WTC11 (cell line): Measurements from ENCODE around the gene SLC29A4. TPM values are rescaled to one million over a fixed set of nuclear protein-coding genes. Genes with fewer than 3 reads are reported as not detected.

ENCODE experiments used
- ATAC-seq: fragments of 200-7000 bp; cut with Tn5 transposase; 2 replicates; pipeline ENCODE4 v1.10.0; 2021; ENCODE audit warnings: mild to moderate bottlenecking, moderate library complexity
- CTCF ChIA-PET: fragments of 300-600 bp; sonication (Branson Sonifier 250); formaldehyde crosslinking; loops from one replicate; lab custom pipeline; 2021; ENCODE audit warnings: antibody characterized with exemption; lab: Charles Lee
- POLR2A ChIA-PET: fragments of 350-600 bp; sonication (Branson Sonifier 250); formaldehyde crosslinking; loops from one replicate; lab custom pipeline; 2021; ENCODE audit warnings: antibody characterized with exemption; lab: Charles Lee
- DNase-seq: peaks from one replicate; pipeline ENCODE4 v3.0.0; 2021; ENCODE audit warnings: low spot score
- H3K27ac Mint-ChIP-seq: 2 replicates; pipeline ENCODE4 v1.8.0; 2021; ENCODE audit warnings: mixed read lengths
- H3K27me3 Mint-ChIP-seq: 2 replicates; pipeline ENCODE4 v1.8.0; 2021; ENCODE audit warnings: low read depth, mild to moderate bottlenecking, moderate library complexity, mixed read lengths
- H3K36me3 Mint-ChIP-seq: 2 replicates; pipeline ENCODE4 v1.8.0; 2021; ENCODE audit warnings: mixed read lengths
- H3K4me1 Mint-ChIP-seq: 2 replicates; pipeline ENCODE4 v1.8.0; 2022; ENCODE audit warnings: mixed read lengths
- H3K4me3 Mint-ChIP-seq: 2 replicates; pipeline ENCODE4 v1.8.0; 2021; ENCODE audit warnings: mild to moderate bottlenecking, moderate library complexity, mixed read lengths
- H3K9me3 Mint-ChIP-seq: 2 replicates; pipeline ENCODE4 v1.8.0; 2021; ENCODE audit warnings: mixed read lengths
- ELF4 ChIP-seq: sonication (generic); formaldehyde crosslinking; IDR thresholded peaks from 2 replicates; pipeline ENCODE4 v1.8.1; 2022; ENCODE audit warnings: low read depth, mild to moderate bottlenecking, moderate library complexity, missing genetic modification reagents
- FOXP1 ChIP-seq: sonication (generic); formaldehyde crosslinking; IDR thresholded peaks from 2 replicates; pipeline ENCODE4 v1.8.0; 2022; ENCODE audit warnings: missing genetic modification reagents, mild to moderate bottlenecking, moderate library complexity, borderline replicate concordance
- GABPB1 ChIP-seq: sonication (generic); formaldehyde crosslinking; IDR thresholded peaks from 2 replicates; pipeline ENCODE4 v1.8.1; 2023; ENCODE audit warnings: mild to moderate bottlenecking, missing genetic modification reagents
- GRHL2 ChIP-seq: fragments of 250-450 bp; sonication (Bioruptor Pico); IDR thresholded peaks from 2 replicates; pipeline ENCODE4 v1.8.0; 2022; ENCODE audit warnings: mild to moderate bottlenecking, moderate library complexity; ENCODE audit not compliant: insufficient replicate concordance, severe bottlenecking
- HMGXB4 ChIP-seq: sonication (generic); formaldehyde crosslinking; IDR thresholded peaks from 2 replicates; pipeline ENCODE4 v1.8.1; 2023; ENCODE audit warnings: mild to moderate bottlenecking, moderate library complexity, missing genetic modification reagents
- MLX ChIP-seq: sonication (generic); formaldehyde crosslinking; IDR thresholded peaks from 2 replicates; pipeline ENCODE4 v1.8.1; 2023; ENCODE audit warnings: mild to moderate bottlenecking, missing genetic modification reagents, moderate library complexity
- NR3C1 ChIP-seq: sonication (generic); formaldehyde crosslinking; conservative IDR thresholded peaks from 2 replicates; pipeline ENCODE4 v1.8.1; 2023; ENCODE audit warnings: low read depth, mild to moderate bottlenecking, missing genetic modification reagents
- SOX15 ChIP-seq: fragments of 250-450 bp; sonication (Bioruptor Pico); IDR thresholded peaks from 2 replicates; pipeline ENCODE4 v1.9.0; 2021; ENCODE audit warnings: mild to moderate bottlenecking
- SP1 ChIP-seq: sonication (generic); formaldehyde crosslinking; conservative IDR thresholded peaks from 2 replicates; pipeline ENCODE4 v1.8.1; 2022; ENCODE audit warnings: missing genetic modification reagents
- TEAD4 ChIP-seq: sonication (generic); formaldehyde crosslinking; IDR thresholded peaks from 2 replicates; pipeline ENCODE4 v1.8.0; 2022; ENCODE audit warnings: mild to moderate bottlenecking, missing genetic modification reagents
- USF1 ChIP-seq: sonication (generic); formaldehyde crosslinking; IDR thresholded peaks from 2 replicates; pipeline ENCODE4 v1.8.0; 2022; ENCODE audit warnings: mild to moderate bottlenecking, missing genetic modification reagents
- USF2 ChIP-seq: sonication (generic); formaldehyde crosslinking; IDR thresholded peaks from 2 replicates; pipeline ENCODE4 v1.8.1; 2023; ENCODE audit warnings: mild to moderate bottlenecking, missing genetic modification reagents, moderate library complexity
- ZBTB21 ChIP-seq: sonication (generic); formaldehyde crosslinking; IDR thresholded peaks from 2 replicates; pipeline ENCODE4 v1.8.1; 2023; ENCODE audit warnings: mild to moderate bottlenecking, missing genetic modification reagents, borderline replicate concordance
- ZNF219 ChIP-seq: sonication (generic); formaldehyde crosslinking; IDR thresholded peaks from 2 replicates; pipeline ENCODE4 v1.8.0; 2023; ENCODE audit warnings: missing genetic modification reagents, mild to moderate bottlenecking, borderline replicate concordance
- ZNF232 ChIP-seq: sonication (generic); formaldehyde crosslinking; IDR thresholded peaks from 2 replicates; pipeline ENCODE4 v1.8.0; 2022; ENCODE audit warnings: mild to moderate bottlenecking, missing genetic modification reagents
- total RNA-seq: library from RNA; stranded (reverse); gene quantifications from 3 replicates; pipeline ENCODE4 v1.2.3, GENCODE V29; 2021

Gene SLC29A4
- total RNA-seq, 1 experiment from 2014 or later = 14.4 TPM

GRCh38 chr7:5345671-5346070 lies 62.9 kb downstream of the SLC29A4 start:
- H3K4me1 Mint-ChIP-seq = peaks cover 12% of the 10 kb centered on the region
- DNase-seq = no peak
- H3K27ac Mint-ChIP-seq = no peak overlapping the region
- no peak for ATAC-seq
- POLR2A ChIA-PET = no interaction called here
- CTCF ChIA-PET = interaction anchor here (1.8 kb wide), 1 partner anchor 105 kb away, joined by 5 read pairs; no protein-coding TSS in a partner anchor
- H3K9me3 Mint-ChIP-seq = peaks cover 20% of the 10 kb centered on the region
- H3K36me3 Mint-ChIP-seq = peaks cover 28% of the 10 kb centered on the region
- H3K4me3 Mint-ChIP-seq = no peak overlapping the region
- H3K27me3 Mint-ChIP-seq = peaks cover 24% of the 10 kb centered on the region
- no peak for TF ChIP-seq SOX15 (CRISPR knock-in tag)
- no peak for TF ChIP-seq ZNF219 (CRISPR knock-in tag)

- Mint-ChIP-seq H3K36me3 (peaks cover 13% of the 10 kb centered on the region), H3K4me1 (peaks cover 32% of the 10 kb centered on the region), H3K27ac (no peak overlapping the region), H3K27me3 (peaks cover 50% of the 10 kb centered on the region), H3K9me3 (peaks cover 8% of the 10 kb centered on the region), H3K4me3 (no peak overlapping the region)
- DNase-seq = peak; percentile 55
- ChIA-PET POLR2A (no interaction called here), CTCF (interaction anchor here (1.6 to 1.7 kb wide), 2 partner anchors 18 to 129 kb away, joined by 4 read pairs; no protein-coding TSS in a partner anchor)
- ATAC-seq = peak; percentile 51
- TF ChIP-seq FOXP1 (CRISPR knock-in tag) = 0 out of 2 replicates have a peak, but pooled peaks have one; percentile 16
- TF ChIP-seq SP1 = no peak
- TF ChIP-seq USF1 = peak; percentile 66; the same call in 1 of the 2 replicates
- TF ChIP-seq ZNF232 (CRISPR knock-in tag) = no peak
- peak; percentile 75 for TF ChIP-seq USF2 (CRISPR knock-in tag)
These were observed 65.6 kb downstream of the SLC29A4 start for GRCh38 chr7:5348134-5349004.

GRCh38 chr7:5349005-5349380 lies 66.2 kb downstream of the SLC29A4 start:
- H3K4me3 Mint-ChIP-seq = no peak overlapping the region; the same call in 1 of the 2 replicates
- no peak for TF ChIP-seq HMGXB4 (CRISPR knock-in tag)
- no peak for TF ChIP-seq NR3C1 (CRISPR knock-in tag)
- TF ChIP-seq MLX (CRISPR knock-in tag) = no peak
- TF ChIP-seq GRHL2 (CRISPR knock-in tag) = no peak
- TF ChIP-seq ELF4 (CRISPR knock-in tag) = no peak
- TF ChIP-seq ZBTB21 = no peak
- no peak for TF ChIP-seq TEAD4 (CRISPR knock-in tag)
- no peak for TF ChIP-seq GABPB1 (CRISPR knock-in tag)
- TF ChIP-seq, all 79 proteins: peak for 0
- peaks cover 7% of the 10 kb centered on the region for H3K36me3 Mint-ChIP-seq
- CTCF ChIA-PET = interaction anchor here (1.1 to 1.7 kb wide), 3 partner anchors 11 to 109 kb away, joined by 3 to 7 read pairs (median 4); no protein-coding TSS in a partner anchor
- H3K27me3 Mint-ChIP-seq = peaks cover 54% of the 10 kb centered on the region
- ATAC-seq = no peak
- peaks cover 32% of the 10 kb centered on the region for H3K4me1 Mint-ChIP-seq
- peaks cover 3% of the 10 kb centered on the region for H3K9me3 Mint-ChIP-seq
- no peak for DNase-seq
- H3K27ac Mint-ChIP-seq = no peak overlapping the region
- POLR2A ChIA-PET = no interaction called here
